Measurements from ENCODE around the gene CDX2.

DNA sequence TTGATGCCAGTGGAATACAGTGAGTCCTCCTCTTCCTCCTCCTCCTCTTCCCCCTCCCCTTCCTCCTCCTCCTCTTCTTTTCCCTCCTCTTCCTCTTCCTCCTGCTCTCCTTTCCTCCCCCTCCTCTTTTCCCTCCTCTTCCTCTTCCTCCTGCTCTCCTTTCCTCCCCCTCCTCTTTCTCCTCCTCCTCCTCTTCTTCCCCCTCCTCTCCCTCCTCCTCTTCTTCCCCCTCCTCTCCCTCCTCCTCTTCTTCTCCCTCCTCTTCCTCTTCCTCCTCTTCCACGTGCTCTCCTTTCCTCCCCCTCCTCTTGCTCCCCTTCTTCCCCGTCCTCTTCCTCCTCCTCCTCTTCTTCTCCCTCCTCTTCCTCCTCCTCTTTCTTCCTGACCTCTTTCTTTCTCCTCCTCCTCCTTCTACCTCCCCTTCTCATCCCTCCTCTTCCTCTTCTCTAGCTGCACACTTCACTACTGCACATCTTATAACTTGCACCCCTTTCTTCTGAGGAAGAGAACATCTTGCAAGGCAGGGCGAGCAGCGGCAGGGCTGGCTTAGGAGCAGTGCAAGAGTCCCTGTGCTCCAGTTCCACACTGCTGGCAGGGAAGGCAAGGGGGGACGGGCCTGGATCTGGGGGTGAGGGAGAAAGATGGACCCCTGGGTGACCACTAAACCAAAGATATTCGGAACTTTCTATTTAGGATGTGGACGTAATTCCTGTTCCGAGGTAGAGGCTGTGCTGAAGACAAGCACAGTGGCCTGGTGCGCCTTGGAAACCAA is 43.7 kb downstream of the CDX2 start:
- TF ChIP-seq, protein P1, sequence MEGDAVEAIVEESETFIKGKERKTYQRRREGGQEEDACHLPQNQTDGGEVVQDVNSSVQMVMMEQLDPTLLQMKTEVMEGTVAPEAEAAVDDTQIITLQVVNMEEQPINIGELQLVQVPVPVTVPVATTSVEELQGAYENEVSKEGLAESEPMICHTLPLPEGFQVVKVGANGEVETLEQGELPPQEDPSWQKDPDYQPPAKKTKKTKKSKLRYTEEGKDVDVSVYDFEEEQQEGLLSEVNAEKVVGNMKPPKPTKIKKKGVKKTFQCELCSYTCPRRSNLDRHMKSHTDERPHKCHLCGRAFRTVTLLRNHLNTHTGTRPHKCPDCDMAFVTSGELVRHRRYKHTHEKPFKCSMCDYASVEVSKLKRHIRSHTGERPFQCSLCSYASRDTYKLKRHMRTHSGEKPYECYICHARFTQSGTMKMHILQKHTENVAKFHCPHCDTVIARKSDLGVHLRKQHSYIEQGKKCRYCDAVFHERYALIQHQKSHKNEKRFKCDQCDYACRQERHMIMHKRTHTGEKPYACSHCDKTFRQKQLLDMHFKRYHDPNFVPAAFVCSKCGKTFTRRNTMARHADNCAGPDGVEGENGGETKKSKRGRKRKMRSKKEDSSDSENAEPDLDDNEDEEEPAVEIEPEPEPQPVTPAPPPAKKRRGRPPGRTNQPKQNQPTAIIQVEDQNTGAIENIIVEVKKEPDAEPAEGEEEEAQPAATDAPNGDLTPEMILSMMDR (IDR thresholded peaks at IDR 0.05; ENCODE audit: poor library complexity, severe bottlenecking), result no peak
- TF ChIP-seq EZH2 (IDR thresholded peaks at IDR 0.05; ENCODE audit: borderline replicate concordance, insufficient read depth, low read length, poor library complexity, severe bottlenecking) (peak; percentile 85), POLR2AphosphoS5 (IDR thresholded peaks at IDR 0.05) (no peak)

Data from neural cell (in vitro differentiated cells).